ENCODE results near the gene HOXA4. TPM values are rescaled to one million over a fixed set of nuclear protein-coding genes. Genes with fewer than 3 reads are reported as not detected.

HOXA4 gene
- total RNA-seq, 1 experiment from 2014 or later = 2.0 TPM

DNA sequence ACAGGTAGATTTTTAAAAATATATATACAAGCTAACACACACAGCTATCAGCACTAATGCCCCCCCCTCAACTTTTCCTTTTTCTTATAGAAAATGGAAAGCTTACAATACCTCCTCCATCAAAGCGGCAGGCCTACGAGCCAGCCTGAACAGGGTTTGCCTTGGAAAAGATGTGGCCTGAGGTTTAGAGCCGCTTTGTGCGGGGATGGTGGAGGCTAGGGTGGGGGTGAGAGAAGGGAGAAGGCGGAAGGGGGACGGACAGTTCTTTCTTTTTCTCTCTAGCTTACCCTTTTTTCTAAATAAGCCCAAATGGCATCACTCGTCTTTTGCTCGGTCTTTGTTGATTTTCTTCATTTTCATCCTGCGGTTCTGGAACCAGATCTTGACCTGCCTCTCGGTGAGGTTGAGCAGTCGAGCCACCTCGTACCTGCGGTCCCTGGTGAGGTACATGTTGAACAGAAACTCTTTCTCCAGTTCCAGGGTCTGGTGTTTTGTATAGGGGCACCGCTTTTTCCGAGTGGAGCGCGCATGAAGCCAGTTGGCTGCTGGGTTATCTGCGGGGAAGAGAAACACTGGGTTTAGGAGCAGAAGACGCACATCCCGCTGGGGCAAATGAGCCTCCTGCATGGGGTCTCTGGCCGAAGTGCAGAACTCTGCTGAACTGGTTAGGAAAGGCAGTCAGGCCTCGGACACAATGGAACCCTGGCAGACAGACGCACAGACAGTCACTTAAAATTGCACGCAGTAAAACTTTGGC lies 32.9 kb upstream of the HOXA4 start:
- Histone ChIP-seq H3K27ac (ENCODE audit: low read depth, low read length) (peak overlapping the region; percentile 91), H3K27me3 (ENCODE audit: insufficient read depth, low read length) (no peaks in the 10 kb centered on the region), H3K9me2 (ENCODE audit: insufficient read depth) (no peaks in the 10 kb centered on the region), H3K4me3 (replicated peaks in 1 of 2; ENCODE audit: low read depth in 1 of 2, low read length in 2 of 2) (peak overlapping the region; percentile 77 to 84), H3K4me2 (ENCODE audit: low read length) (peak overlapping the region; percentile 97), H4K20me1 (ENCODE audit: insufficient read depth) (no peaks in the 10 kb centered on the region), H3K36me3 (ENCODE audit: control insufficient read depth in 1 of 2, insufficient read depth in 2 of 2, low read length in 2 of 2) (peaks cover 0 to 4% of the 10 kb centered on the region in 2 experiments; a peak in 1 of 4 replicates), H3K4me1 (ENCODE audit: control insufficient read depth in 1 of 2, insufficient read depth in 2 of 2, low read length in 2 of 2) (peaks cover 22 to 70% of the 10 kb centered on the region in 2 experiments), H2AFZ (ENCODE audit: low read depth, low read length, poor library complexity, severe bottlenecking) (no peak overlapping the region), H3K9ac (ENCODE audit: low read length) (peak overlapping the region; percentile 89), H3K9me3 (ENCODE audit: control insufficient read depth in 1 of 2, insufficient read depth in 1 of 2, low read depth in 1 of 2, low read length in 2 of 2) (no peaks in the 10 kb centered on the region), H3K79me2 (ENCODE audit: insufficient read depth, low read length) (peaks cover 68% of the 10 kb centered on the region)
- intact Hi-C loops (cut with micrococcal nuclease) = loop anchor here (5.0 to 10.0 kb wide), 4 partner anchors 881 to 1596 kb away; partner anchors contain the start of genes CBX3 and HNRNPA2B1
- DNase-seq (ENCODE audit: low read depth, low spot score) (no peak), ATAC-seq (no peak)
- ChIA-PET RAD21 (ENCODE audit: low non-redundant PET in 1 of 2, low total read pairs in 2 of 2, uncharacterized antibody in 2 of 2, unreplicated experiment in 2 of 2) (no interaction called here), POLR2A (interaction anchor here (1.4 kb wide), 2 partner anchors 14 to 32 kb away, joined by 3 to 4 read pairs; no protein-coding TSS in a partner anchor), CTCF (interaction anchor here (0.9 to 3.4 kb wide), 4 partner anchors 11 to 1270 kb away, joined by 4 to 17 read pairs (median 6); partner anchors contain the start of gene HOXA3)
- BruUV-seq (replicated peaks) = TSS peak; percentile 31
- TF ChIP-seq SRF (IDR thresholded peaks at IDR 0.05; ENCODE audit: low read depth) = no peak
- no peak for TF ChIP-seq SP1 (IDR thresholded peaks at IDR 0.05; ENCODE audit: low read depth)
- TF ChIP-seq, protein P1, sequence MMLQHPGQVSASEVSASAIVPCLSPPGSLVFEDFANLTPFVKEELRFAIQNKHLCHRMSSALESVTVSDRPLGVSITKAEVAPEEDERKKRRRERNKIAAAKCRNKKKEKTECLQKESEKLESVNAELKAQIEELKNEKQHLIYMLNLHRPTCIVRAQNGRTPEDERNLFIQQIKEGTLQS (IDR thresholded peaks at IDR 0.05) = no peak
- TF ChIP-seq, protein P2, sequence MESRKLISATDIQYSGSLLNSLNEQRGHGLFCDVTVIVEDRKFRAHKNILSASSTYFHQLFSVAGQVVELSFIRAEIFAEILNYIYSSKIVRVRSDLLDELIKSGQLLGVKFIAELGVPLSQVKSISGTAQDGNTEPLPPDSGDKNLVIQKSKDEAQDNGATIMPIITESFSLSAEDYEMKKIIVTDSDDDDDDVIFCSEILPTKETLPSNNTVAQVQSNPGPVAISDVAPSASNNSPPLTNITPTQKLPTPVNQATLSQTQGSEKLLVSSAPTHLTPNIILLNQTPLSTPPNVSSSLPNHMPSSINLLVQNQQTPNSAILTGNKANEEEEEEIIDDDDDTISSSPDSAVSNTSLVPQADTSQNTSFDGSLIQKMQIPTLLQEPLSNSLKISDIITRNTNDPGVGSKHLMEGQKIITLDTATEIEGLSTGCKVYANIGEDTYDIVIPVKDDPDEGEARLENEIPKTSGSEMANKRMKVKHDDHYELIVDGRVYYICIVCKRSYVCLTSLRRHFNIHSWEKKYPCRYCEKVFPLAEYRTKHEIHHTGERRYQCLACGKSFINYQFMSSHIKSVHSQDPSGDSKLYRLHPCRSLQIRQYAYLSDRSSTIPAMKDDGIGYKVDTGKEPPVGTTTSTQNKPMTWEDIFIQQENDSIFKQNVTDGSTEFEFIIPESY (IDR thresholded peaks at IDR 0.05; ENCODE audit: extremely low read depth, insufficient replicate concordance, low read length) = no peak
- no peak for TF ChIP-seq EGR1 (IDR thresholded peaks at IDR 0.05; ENCODE audit: low read depth)
- TF ChIP-seq RAD21 (IDR thresholded peaks at IDR 0.05; ENCODE audit: low read depth) = no peak
- TF ChIP-seq, protein P3, sequence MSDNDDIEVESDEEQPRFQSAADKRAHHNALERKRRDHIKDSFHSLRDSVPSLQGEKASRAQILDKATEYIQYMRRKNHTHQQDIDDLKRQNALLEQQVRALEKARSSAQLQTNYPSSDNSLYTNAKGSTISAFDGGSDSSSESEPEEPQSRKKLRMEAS (IDR thresholded peaks at IDR 0.05) = no peak
- TF ChIP-seq, protein P4, sequence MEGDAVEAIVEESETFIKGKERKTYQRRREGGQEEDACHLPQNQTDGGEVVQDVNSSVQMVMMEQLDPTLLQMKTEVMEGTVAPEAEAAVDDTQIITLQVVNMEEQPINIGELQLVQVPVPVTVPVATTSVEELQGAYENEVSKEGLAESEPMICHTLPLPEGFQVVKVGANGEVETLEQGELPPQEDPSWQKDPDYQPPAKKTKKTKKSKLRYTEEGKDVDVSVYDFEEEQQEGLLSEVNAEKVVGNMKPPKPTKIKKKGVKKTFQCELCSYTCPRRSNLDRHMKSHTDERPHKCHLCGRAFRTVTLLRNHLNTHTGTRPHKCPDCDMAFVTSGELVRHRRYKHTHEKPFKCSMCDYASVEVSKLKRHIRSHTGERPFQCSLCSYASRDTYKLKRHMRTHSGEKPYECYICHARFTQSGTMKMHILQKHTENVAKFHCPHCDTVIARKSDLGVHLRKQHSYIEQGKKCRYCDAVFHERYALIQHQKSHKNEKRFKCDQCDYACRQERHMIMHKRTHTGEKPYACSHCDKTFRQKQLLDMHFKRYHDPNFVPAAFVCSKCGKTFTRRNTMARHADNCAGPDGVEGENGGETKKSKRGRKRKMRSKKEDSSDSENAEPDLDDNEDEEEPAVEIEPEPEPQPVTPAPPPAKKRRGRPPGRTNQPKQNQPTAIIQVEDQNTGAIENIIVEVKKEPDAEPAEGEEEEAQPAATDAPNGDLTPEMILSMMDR (IDR thresholded peaks at IDR 0.05 in 2 of 3, conservative IDR thresholded peaks at IDR 0.05 in 1 of 3; ENCODE audit: borderline replicate concordance in 1 of 3, insufficient read depth in 1 of 3, low read depth in 2 of 3, low read length in 2 of 3) = no peak
- TF ChIP-seq TCF7L2 (IDR thresholded peaks at IDR 0.05; ENCODE audit: borderline replicate concordance, extremely low read depth, insufficient read depth, insufficient read length) = no peak
- TF ChIP-seq SIN3A (IDR thresholded peaks at IDR 0.05; ENCODE audit: low read depth) = no peak
- TF ChIP-seq, protein P5, sequence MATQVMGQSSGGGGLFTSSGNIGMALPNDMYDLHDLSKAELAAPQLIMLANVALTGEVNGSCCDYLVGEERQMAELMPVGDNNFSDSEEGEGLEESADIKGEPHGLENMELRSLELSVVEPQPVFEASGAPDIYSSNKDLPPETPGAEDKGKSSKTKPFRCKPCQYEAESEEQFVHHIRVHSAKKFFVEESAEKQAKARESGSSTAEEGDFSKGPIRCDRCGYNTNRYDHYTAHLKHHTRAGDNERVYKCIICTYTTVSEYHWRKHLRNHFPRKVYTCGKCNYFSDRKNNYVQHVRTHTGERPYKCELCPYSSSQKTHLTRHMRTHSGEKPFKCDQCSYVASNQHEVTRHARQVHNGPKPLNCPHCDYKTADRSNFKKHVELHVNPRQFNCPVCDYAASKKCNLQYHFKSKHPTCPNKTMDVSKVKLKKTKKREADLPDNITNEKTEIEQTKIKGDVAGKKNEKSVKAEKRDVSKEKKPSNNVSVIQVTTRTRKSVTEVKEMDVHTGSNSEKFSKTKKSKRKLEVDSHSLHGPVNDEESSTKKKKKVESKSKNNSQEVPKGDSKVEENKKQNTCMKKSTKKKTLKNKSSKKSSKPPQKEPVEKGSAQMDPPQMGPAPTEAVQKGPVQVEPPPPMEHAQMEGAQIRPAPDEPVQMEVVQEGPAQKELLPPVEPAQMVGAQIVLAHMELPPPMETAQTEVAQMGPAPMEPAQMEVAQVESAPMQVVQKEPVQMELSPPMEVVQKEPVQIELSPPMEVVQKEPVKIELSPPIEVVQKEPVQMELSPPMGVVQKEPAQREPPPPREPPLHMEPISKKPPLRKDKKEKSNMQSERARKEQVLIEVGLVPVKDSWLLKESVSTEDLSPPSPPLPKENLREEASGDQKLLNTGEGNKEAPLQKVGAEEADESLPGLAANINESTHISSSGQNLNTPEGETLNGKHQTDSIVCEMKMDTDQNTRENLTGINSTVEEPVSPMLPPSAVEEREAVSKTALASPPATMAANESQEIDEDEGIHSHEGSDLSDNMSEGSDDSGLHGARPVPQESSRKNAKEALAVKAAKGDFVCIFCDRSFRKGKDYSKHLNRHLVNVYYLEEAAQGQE (IDR thresholded peaks at IDR 0.05; ENCODE audit: low read depth) = no peak
- no peak for TF ChIP-seq JUND (IDR thresholded peaks at IDR 0.05)
- no peak for TF ChIP-seq ZFX (IDR thresholded peaks at IDR 0.05)
- no peak for TF ChIP-seq YY1 (IDR thresholded peaks at IDR 0.05; ENCODE audit: extremely low read depth, insufficient replicate concordance, low read depth, low read length)
- no peak for TF ChIP-seq ZNF274 (IDR thresholded peaks at IDR 0.05; ENCODE audit: low read depth, low read length)
- TF ChIP-seq FOSL1 (IDR thresholded peaks at IDR 0.05; ENCODE audit: low read depth) = no peak
- no peak for TF ChIP-seq EZH2phosphoT487 (IDR thresholded peaks at IDR 0.05; ENCODE audit: borderline replicate concordance)
- TF ChIP-seq CEBPB (IDR thresholded peaks at IDR 0.05; ENCODE audit: low read depth) = no peak
